Trophoblast cell (in vitro differentiated cells and primary cell): Measurements from ENCODE around the gene ACTMAP.
A peak's percentile ranks its signal among the peaks of the same experiment; 100 is the strongest.

Experiments
- DNase-seq, 2 donors: peaks; one replicate each; pipeline ENCODE4 v3.0.0-alpha.2; 2016
- H2AFZ ChIP-seq: 2 replicates; pipeline ENCODE4 v1.6.1; 2013; ENCODE audit warnings: low read length, moderate library complexity, mild to moderate bottlenecking; ENCODE audit not compliant: insufficient read depth, poor library complexity
- H2AK5ac ChIP-seq: 2 replicates; pipeline ENCODE4 v1.6.1; 2013; ENCODE audit warnings: mild to moderate bottlenecking, low read length
- H2BK120ac ChIP-seq: 2 replicates; pipeline ENCODE4 v1.6.1; 2013; ENCODE audit warnings: low read length, mild to moderate bottlenecking, moderate library complexity; ENCODE audit not compliant: insufficient read depth, poor library complexity
- H2BK12ac ChIP-seq: 2 replicates; pipeline ENCODE4 v1.6.1; 2013; ENCODE audit warnings: mild to moderate bottlenecking, low read length, moderate library complexity
- H2BK5ac ChIP-seq: 2 replicates; pipeline ENCODE4 v1.6.1; 2013; ENCODE audit warnings: low read length, low read depth, moderate library complexity, mild to moderate bottlenecking; ENCODE audit not compliant: poor library complexity
- H3K14ac ChIP-seq: 2 replicates; pipeline ENCODE4 v1.6.1; 2013; ENCODE audit warnings: mild to moderate bottlenecking, low read length
- H3K18ac ChIP-seq: 2 replicates; pipeline ENCODE4 v1.6.1; 2013; ENCODE audit warnings: mild to moderate bottlenecking, low read length
- H3K23ac ChIP-seq: 2 replicates; pipeline ENCODE4 v1.6.1; 2013; ENCODE audit warnings: low read length
- H3K27ac ChIP-seq: 2 replicates; pipeline ENCODE4 v1.5.1; 2013; ENCODE audit warnings: low read depth, mild to moderate bottlenecking, inconsistent platforms, low read length, moderate library complexity
- H3K27me3 ChIP-seq: 2 replicates; pipeline ENCODE4 v1.6.1; 2013; ENCODE audit warnings: inconsistent platforms, mild to moderate bottlenecking, low read length, moderate library complexity; ENCODE audit not compliant: insufficient read depth
- H3K36me3 ChIP-seq, 2 experiments: 1 replicate in 1 of 2; 2 replicates in 1 of 2; pipeline ENCODE4 v1.6.1; 2013; ENCODE audit warnings: low read length in 2 of 2, mild to moderate bottlenecking in 2 of 2, moderate library complexity in 1 of 2; ENCODE audit not compliant: insufficient read depth in 2 of 2, control insufficient read depth in 1 of 2
- H3K4ac ChIP-seq: 2 replicates; pipeline ENCODE4 v1.6.1; 2013; ENCODE audit warnings: low read depth, mild to moderate bottlenecking, low read length, moderate library complexity
- H3K4me1 ChIP-seq, 2 experiments: 1 replicate in 1 of 2; 2 replicates in 1 of 2; pipeline ENCODE4 v1.6.1; 2013; ENCODE audit warnings: low read length in 2 of 2, mild to moderate bottlenecking in 2 of 2, moderate library complexity in 1 of 2; ENCODE audit not compliant: insufficient read depth in 2 of 2, control insufficient read depth in 1 of 2
- H3K4me2 ChIP-seq: 2 replicates; pipeline ENCODE4 v1.6.1; 2013; ENCODE audit warnings: inconsistent platforms, mild to moderate bottlenecking, low read length, moderate library complexity
- H3K4me3 ChIP-seq: 2 replicates; pipeline ENCODE4 v1.5.1; 2013; ENCODE audit warnings: mild to moderate bottlenecking, low read depth, low read length, inconsistent platforms
- H3K79me1 ChIP-seq: one replicate; pipeline ENCODE4 v1.6.1; 2013; ENCODE audit warnings: low read length
- H3K79me2 ChIP-seq: 2 replicates; pipeline ENCODE4 v1.6.1; 2013; ENCODE audit warnings: low read length, mild to moderate bottlenecking; ENCODE audit not compliant: control insufficient read depth, insufficient read depth, poor library complexity
- H3K9ac ChIP-seq: 2 replicates; pipeline ENCODE4 v1.6.1; 2013; ENCODE audit warnings: mild to moderate bottlenecking, low read length
- H3K9me3 ChIP-seq: 2 replicates; pipeline ENCODE4 v1.6.1; 2013; ENCODE audit warnings: low read depth, mild to moderate bottlenecking, control low read depth, inconsistent platforms, low read length; ENCODE audit not compliant: insufficient read depth
- H4K12ac ChIP-seq: 2 replicates; pipeline ENCODE4 v1.6.1; 2013; ENCODE audit warnings: low read depth, mild to moderate bottlenecking, low read length, moderate library complexity
- H4K8ac ChIP-seq: 2 replicates; pipeline ENCODE4 v1.6.1; 2013; ENCODE audit warnings: low read depth, mild to moderate bottlenecking, low read length, moderate library complexity
- H4K91ac ChIP-seq: one replicate; pipeline ENCODE4 v1.6.1; 2013; ENCODE audit warnings: low read depth, mild to moderate bottlenecking, low read length, moderate library complexity
- WGBS: extraction: QIAGEN DNeasy Blood & Tissue Kit; methylation state at CpG from one replicate; pipeline ENCODE4 v1.1.7; 2013; ENCODE audit warnings: missing lambda C conversion rate; ENCODE audit not compliant: insufficient read length, insufficient coverage; ENCODE audit errors: extremely low coverage; 5-methylcytosine and 5-hydroxymethylcytosine counted together

ACTMAP gene

DNA sequence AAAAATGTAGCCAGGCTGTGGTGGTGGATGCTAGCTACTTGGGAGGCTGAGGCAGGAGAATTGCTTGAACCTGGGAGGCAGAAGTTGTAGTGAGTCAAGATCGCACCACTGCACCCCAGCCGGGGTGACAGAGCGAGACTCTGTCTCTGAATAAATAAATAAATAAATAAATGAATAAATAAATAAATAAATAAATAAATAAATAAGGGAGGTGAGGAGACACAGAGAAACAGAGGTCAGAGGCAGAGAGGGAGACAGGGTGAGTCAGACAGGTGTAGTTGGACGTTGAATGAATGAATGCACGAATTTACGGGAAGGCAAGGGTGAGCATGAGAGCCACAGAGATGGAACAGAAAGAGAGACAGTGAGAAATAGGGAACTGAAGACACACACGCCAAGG, 30.9 kb upstream of the ACTMAP start:
- H3K4ac ChIP-seq = no peak overlapping the region
- no peak overlapping the region for H3K9ac ChIP-seq
- H3K9me3 ChIP-seq = no peaks in the 10 kb centered on the region
- H3K4me1 ChIP-seq = peaks cover 4 to 5% of the 10 kb centered on the region in 2 experiments
- no peak overlapping the region for H4K8ac ChIP-seq
- H3K23ac ChIP-seq = no peak overlapping the region
- no peak overlapping the region for H2AFZ ChIP-seq
- no CpG with 5 or more reads among the region's 7 CpGs for WGBS
- no peak overlapping the region for H2BK120ac ChIP-seq
- no peak overlapping the region for H3K18ac ChIP-seq
- peaks cover 2% of the 10 kb centered on the region for H3K79me2 ChIP-seq
- H3K36me3 ChIP-seq = peaks cover 5 to 7% of the 10 kb centered on the region in 2 experiments
- no peak overlapping the region for H2BK5ac ChIP-seq
- H3K14ac ChIP-seq = no peak overlapping the region
- DNase-seq = no peak
- H2AK5ac ChIP-seq = no peak overlapping the region
- H4K12ac ChIP-seq = no peak overlapping the region
- H3K27me3 ChIP-seq = no peaks in the 10 kb centered on the region
- H3K27ac ChIP-seq = no peak overlapping the region
- H3K4me3 ChIP-seq = no peak overlapping the region
- H3K79me1 ChIP-seq = peaks cover 13% of the 10 kb centered on the region
- no peak overlapping the region for H4K91ac ChIP-seq
- H2BK12ac ChIP-seq = no peak overlapping the region
- H3K4me2 ChIP-seq = no peak overlapping the region

DNA sequence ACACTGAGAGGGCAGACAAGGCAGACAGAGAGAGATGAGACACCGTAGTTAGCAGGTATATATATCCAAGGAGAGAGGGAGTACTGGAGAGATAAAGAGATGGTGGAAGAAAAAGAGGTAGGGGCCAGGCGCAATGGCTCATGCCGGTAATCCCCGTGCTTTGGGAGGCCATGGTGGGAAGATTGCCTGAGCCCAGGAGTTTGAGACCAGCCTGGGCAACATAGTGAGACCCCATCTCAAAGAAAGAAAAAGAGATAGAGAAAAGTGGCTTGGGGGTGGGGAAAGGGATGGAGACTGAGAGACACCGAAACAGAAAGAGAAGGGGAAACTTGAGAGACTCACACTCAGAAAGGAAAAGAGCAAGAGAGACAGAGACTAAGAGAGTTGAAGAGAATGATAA, 30.3 kb upstream of the ACTMAP start:
- Histone ChIP-seq H3K18ac (no peak overlapping the region), H3K23ac (no peak overlapping the region), H3K4ac (no peak overlapping the region), H3K36me3 (peaks cover 5 to 7% of the 10 kb centered on the region in 2 experiments), H3K4me1 (peaks cover 5 to 7% of the 10 kb centered on the region in 2 experiments), H3K14ac (no peak overlapping the region), H4K8ac (no peak overlapping the region), H2AFZ (no peak overlapping the region), H3K4me2 (no peak overlapping the region), H3K79me2 (peaks cover 2% of the 10 kb centered on the region), H3K9me3 (no peaks in the 10 kb centered on the region), H4K12ac (no peak overlapping the region), H3K9ac (no peak overlapping the region), H2BK5ac (no peak overlapping the region), H2AK5ac (no peak overlapping the region), H3K27me3 (no peaks in the 10 kb centered on the region), H4K91ac (no peak overlapping the region), H3K27ac (no peak overlapping the region), H2BK120ac (no peak overlapping the region), H3K79me1 (peaks cover 15% of the 10 kb centered on the region), H2BK12ac (no peak overlapping the region), H3K4me3 (no peak overlapping the region)
- DNase-seq = no peak
- whole genome bisulfite sequencing = no CpG with 5 or more reads among the region's 5 CpGs

DNA sequence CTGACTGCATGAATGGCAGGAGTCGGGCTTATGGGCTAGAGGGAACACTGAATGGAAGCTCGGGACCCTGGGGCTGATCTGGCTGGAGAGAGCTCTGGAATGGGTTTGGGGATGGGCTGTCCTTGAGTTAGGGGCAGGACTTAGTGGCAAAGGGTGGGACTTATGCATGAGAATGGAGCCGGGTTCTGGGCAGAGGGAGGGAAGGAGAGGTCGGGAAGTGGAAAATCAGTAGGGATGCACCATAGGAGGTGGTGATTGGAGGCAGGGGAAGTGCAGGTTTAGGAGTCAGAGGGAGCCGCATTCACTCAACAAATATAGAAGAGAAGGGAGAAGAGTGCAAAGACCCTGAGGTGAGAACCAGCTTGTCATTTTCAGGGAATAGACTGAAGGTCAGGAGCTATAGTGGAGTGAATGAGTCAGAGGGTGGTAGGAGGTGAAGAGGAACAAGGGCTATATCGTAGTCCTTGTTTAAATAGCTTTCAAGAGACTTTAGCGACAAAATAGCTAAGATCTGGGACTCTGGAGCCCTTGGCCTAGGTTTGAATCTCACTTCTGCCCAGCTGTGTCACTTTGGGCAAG, 28.5 kb upstream of the ACTMAP start:
- H3K79me2 ChIP-seq = peaks cover 2% of the 10 kb centered on the region
- DNase-seq = peak in 1 of 2 donors; percentile 41
- no peak overlapping the region for H3K4ac ChIP-seq
- no peak overlapping the region for H3K14ac ChIP-seq
- H4K12ac ChIP-seq = peak overlapping the region; percentile 2
- no peak overlapping the region for H2BK12ac ChIP-seq
- no peak overlapping the region for H2AK5ac ChIP-seq
- no peak overlapping the region for H2BK5ac ChIP-seq
- H3K4me1 ChIP-seq = peaks cover 12 to 16% of the 10 kb centered on the region in 2 experiments
- no peak overlapping the region for H3K9ac ChIP-seq
- no peak overlapping the region for H3K18ac ChIP-seq
- no peak overlapping the region for H2AFZ ChIP-seq
- H3K27me3 ChIP-seq = no peaks in the 10 kb centered on the region
- H3K36me3 ChIP-seq = peaks cover 2 to 5% of the 10 kb centered on the region in 2 experiments
- peak overlapping the region; percentile 71 for H3K4me2 ChIP-seq
- H3K79me1 ChIP-seq = peaks cover 19% of the 10 kb centered on the region
- peak overlapping the region; percentile 95 for H3K27ac ChIP-seq
- H4K8ac ChIP-seq = peak overlapping the region; percentile 96
- whole genome bisulfite sequencing = no CpG with 5 or more reads among the region's 7 CpGs
- no peak overlapping the region for H2BK120ac ChIP-seq
- no peaks in the 10 kb centered on the region for H3K9me3 ChIP-seq
- no peak overlapping the region for H4K91ac ChIP-seq
- H3K4me3 ChIP-seq = peak overlapping the region; percentile 82
- no peak overlapping the region for H3K23ac ChIP-seq

DNA sequence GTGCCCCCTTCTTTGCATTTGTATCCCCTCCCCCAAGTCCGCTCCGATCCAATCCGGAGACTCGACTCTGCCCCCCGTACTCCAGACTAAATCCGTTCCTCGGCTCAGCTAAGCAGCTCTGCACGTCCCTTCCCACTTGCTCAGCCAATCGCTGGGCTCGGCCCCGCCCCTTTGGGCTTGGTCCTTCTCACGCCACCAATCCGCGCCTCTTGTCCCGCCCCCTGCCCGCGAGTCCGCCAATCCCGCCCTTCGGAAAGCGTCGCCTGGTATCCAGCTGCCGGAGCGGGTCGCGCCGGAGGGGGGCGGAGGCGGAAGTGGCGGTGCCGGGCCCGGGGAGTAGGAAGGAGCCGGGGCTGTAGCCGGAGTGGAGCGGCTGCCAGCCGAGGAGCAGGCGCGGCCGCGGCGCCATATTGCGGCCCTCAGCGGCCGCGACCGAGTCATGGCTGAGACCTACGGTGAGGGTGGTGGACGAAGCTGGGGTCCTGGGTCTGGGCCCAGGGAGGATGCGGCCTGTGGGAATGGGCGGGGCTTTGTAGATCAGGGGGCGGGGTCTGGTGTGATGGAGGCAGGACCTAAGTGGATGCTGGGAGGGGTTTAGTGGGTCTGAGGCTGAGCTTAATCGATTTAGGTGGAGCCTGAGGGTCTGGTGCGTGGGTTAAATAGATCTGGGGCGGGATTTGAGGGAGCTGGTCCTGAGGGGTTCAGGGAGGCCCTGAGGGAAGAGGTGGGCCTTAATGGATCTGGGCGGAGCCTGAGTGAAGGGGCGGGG, 27.8 kb upstream of the ACTMAP start, which contains the start of gene RAB4B:
RAB4B (plus strand) TSS at position 311 of the 769 bp plus-strand sequence; CDS start at position 440, 129 bp downstream.
- peak within 1 kb of the TSS; percentile 82 for H3K4me3 ChIP-seq
- WGBS = no CpG with 5 or more reads among the region's 56 CpGs
- H3K27ac ChIP-seq = peak within 1 kb of the TSS; percentile 96
- H3K23ac ChIP-seq = no peak within 1 kb of the TSS
- H3K36me3 ChIP-seq = peaks cover 0 to 5% of the 10 kb centered on the region in 2 experiments
- H4K91ac ChIP-seq = peak within 1 kb of the TSS; percentile 86
- peak within 1 kb of the TSS; percentile 67 for H4K12ac ChIP-seq
- H2BK5ac ChIP-seq = peak within 1 kb of the TSS; percentile 88
- H2BK120ac ChIP-seq = peak within 1 kb of the TSS; percentile 83
- peak within 1 kb of the TSS; percentile 72 for H3K4ac ChIP-seq
- peaks cover 19% of the 10 kb centered on the region for H3K79me1 ChIP-seq
- peak within 1 kb of the TSS; percentile 82 for H3K14ac ChIP-seq
- no peaks in the 10 kb centered on the region for H3K9me3 ChIP-seq
- H3K18ac ChIP-seq = peak within 1 kb of the TSS; percentile 73
- H3K79me2 ChIP-seq = peaks cover 2% of the 10 kb centered on the region
- peak within 1 kb of the TSS; percentile 46 for H3K9ac ChIP-seq
- peak within 1 kb of the TSS; percentile 77 for H3K4me2 ChIP-seq
- H4K8ac ChIP-seq = peak within 1 kb of the TSS; percentile 96
- peaks cover 12 to 16% of the 10 kb centered on the region in 2 experiments for H3K4me1 ChIP-seq
- H2BK12ac ChIP-seq = peak within 1 kb of the TSS; percentile 34
- no peaks in the 10 kb centered on the region for H3K27me3 ChIP-seq
- peak within 1 kb of the TSS; percentile 80 for H2AK5ac ChIP-seq
- peak within 1 kb of the TSS; percentile 59 for H2AFZ ChIP-seq
- peak; percentile 100 for DNase-seq
